Upper lobe of left lung (tissue), 6 donors: ENCODE measurements around the gene FAM184B. TPM values are rescaled to one million over a fixed set of nuclear protein-coding genes. Genes with fewer than 3 reads are reported as not detected.
A peak's percentile ranks its signal among the peaks of the same experiment; 100 is the strongest.

ENCODE experiments used
- ATAC-seq, 2 donors: fragments of 200-7000 bp; cut with Tn5 transposase; one replicate each; pipeline ENCODE4 v1.9.1; 2022; ENCODE audit warnings: mild to moderate bottlenecking in 2 of 2, moderate library complexity in 2 of 2; ENCODE audit not compliant: low FRiP score in 2 of 2
- DNase-seq, 2 donors: peaks; one replicate each; pipeline ENCODE4 v3.0.0-alpha.2; 2019 to 2020
- H3K27ac ChIP-seq, 4 donors: fragments of 200-600 bp; sonication (generic); one replicate each; pipeline ENCODE4 v1.5.1; 2016 to 2019
- H3K27me3 ChIP-seq, 4 donors: fragments of 200-600 bp; sonication (generic); one replicate each; pipeline ENCODE4 v1.5.1; 2017 to 2019
- H3K36me3 ChIP-seq, 4 donors: fragments of 200-600 bp; sonication (generic); one replicate each; pipeline ENCODE4 v1.5.1; 2016 to 2019
- H3K4me1 ChIP-seq, 4 donors: fragments of 200-600 bp; sonication (generic); one replicate each; pipeline ENCODE4 v1.5.1; 2018 to 2019
- H3K4me3 ChIP-seq, 4 donors: fragments of 200-600 bp; sonication (generic); one replicate each; pipeline ENCODE4 v1.5.1; 2017 to 2019; ENCODE audit warnings: mild to moderate bottlenecking in 2 of 4, moderate library complexity in 1 of 4
- H3K9me3 ChIP-seq, 4 donors: fragments of 200-600 bp; sonication (generic); one replicate each; pipeline ENCODE4 v1.5.1; 2018 to 2019
- EP300 ChIP-seq, 4 donors: sonication (generic); formaldehyde crosslinking; IDR thresholded peaks; one replicate each; pipeline ENCODE4 v1.5.1; 2017; ENCODE audit warnings: antibody characterized with exemption in 4 of 4, control low read depth in 2 of 4
- POLR2A ChIP-seq, 4 donors: fragments of 450-650 bp; IDR thresholded peaks; one replicate each; pipeline ENCODE4 v1.5.1; 2016 to 2017; ENCODE audit warnings: antibody characterized with exemption in 4 of 4, mild to moderate bottlenecking in 2 of 4
- POLR2AphosphoS5 ChIP-seq, 2 donors: sonication (generic); formaldehyde crosslinking; IDR thresholded peaks; one replicate each; pipeline ENCODE4 v1.5.1; 2017; ENCODE audit warnings: antibody characterized with exemption in 2 of 2
- WGBS, 2 donors: methylation state at CpG; one replicate each; pipeline ENCODE4 v1.1.5; 2017 to 2018; 5-methylcytosine and 5-hydroxymethylcytosine counted together
- total RNA-seq, 6 donors: library from RNA; depleted of rRNA in 4 of 6; stranded (reverse); fragments of >200 nt in 4 of 6; gene quantifications; one replicate each; pipeline versions ENCODE4 v1.1.0 to v1.2.1, GENCODE V29; 2016 to 2021
- TF ChIP-seq, protein P1 (sequence below), 6 experiments: fragments of 450-650 bp in 4 of 6; fragments of 200-600 bp in 2 of 6; sonication (generic) in 2 of 6; IDR thresholded peaks; one replicate each; pipeline ENCODE4 v1.5.1; 2016 to 2019; ENCODE audit warnings: antibody characterized with exemption in 6 of 6
- donor health status: DM: no; HTN: no; CAD: no; lungs with moderate emphysema.
- donor health status: DM: no; HTN: yes; CAD: no; lungs with severe emphysema.

The FAM184B gene
- total RNA-seq, 6 donors from 2014 or later, result 0.13 to 1.0 (median 0.34) TPM

DNA sequence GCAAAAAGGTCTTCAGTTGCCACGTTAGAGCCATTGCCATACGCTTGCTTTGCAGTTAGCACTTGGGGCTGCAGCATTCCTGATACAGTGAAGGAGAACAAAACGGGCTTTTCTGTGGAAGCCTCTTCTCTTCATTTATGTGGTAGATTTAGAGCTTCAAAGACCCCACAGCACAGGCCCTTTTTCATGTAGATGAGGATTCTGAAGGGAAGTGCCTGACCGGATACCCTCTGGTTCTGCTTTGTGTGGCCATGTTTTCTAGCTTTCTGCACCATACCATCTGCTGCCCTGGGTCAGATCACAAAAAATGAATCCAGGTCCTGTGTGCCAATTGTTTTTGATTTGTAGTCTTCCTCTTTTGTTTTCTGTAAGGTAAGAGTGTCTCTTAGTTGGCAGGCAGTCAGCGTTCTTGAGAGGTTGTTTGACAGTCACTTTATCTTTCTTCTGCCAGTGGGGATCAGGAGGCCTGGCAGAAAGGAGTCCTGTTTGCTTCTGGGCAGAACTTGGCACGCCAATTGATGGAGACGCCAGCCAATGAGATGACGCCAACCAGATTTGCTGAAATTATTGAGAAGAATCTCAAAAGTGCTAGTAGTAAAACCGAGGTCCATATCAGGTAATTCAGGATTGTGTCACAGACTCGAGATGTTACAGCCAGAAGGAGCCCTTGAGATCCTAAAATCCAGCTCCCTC lies 196.8 kb downstream of the FAM184B start:
- no peak for ATAC-seq
- no peak for TF ChIP-seq POLR2AphosphoS5 (IDR thresholded peaks at IDR 0.05)
- TF ChIP-seq, protein P1, sequence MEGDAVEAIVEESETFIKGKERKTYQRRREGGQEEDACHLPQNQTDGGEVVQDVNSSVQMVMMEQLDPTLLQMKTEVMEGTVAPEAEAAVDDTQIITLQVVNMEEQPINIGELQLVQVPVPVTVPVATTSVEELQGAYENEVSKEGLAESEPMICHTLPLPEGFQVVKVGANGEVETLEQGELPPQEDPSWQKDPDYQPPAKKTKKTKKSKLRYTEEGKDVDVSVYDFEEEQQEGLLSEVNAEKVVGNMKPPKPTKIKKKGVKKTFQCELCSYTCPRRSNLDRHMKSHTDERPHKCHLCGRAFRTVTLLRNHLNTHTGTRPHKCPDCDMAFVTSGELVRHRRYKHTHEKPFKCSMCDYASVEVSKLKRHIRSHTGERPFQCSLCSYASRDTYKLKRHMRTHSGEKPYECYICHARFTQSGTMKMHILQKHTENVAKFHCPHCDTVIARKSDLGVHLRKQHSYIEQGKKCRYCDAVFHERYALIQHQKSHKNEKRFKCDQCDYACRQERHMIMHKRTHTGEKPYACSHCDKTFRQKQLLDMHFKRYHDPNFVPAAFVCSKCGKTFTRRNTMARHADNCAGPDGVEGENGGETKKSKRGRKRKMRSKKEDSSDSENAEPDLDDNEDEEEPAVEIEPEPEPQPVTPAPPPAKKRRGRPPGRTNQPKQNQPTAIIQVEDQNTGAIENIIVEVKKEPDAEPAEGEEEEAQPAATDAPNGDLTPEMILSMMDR (IDR thresholded peaks at IDR 0.05), result no peak
- TF ChIP-seq POLR2A (IDR thresholded peaks at IDR 0.05), result no peak
- no peak for TF ChIP-seq EP300 (IDR thresholded peaks at IDR 0.05)
- WGBS, 2 donors, result 90 to 95% methylated on average over 10 of the region's 10 CpGs
- Histone ChIP-seq H3K4me1 (peaks cover 12 to 18% (median 14%) of the 10 kb centered on the region in 4 donors), H3K4me3 (no peak overlapping the region), H3K27ac (no peak overlapping the region), H3K36me3 (peaks cover 48 to 88% (median 71%) of the 10 kb centered on the region in 4 donors), H3K27me3 (no peaks in the 10 kb centered on the region), H3K9me3 (no peaks in the 10 kb centered on the region)
- DNase-seq, result no peak

DNA sequence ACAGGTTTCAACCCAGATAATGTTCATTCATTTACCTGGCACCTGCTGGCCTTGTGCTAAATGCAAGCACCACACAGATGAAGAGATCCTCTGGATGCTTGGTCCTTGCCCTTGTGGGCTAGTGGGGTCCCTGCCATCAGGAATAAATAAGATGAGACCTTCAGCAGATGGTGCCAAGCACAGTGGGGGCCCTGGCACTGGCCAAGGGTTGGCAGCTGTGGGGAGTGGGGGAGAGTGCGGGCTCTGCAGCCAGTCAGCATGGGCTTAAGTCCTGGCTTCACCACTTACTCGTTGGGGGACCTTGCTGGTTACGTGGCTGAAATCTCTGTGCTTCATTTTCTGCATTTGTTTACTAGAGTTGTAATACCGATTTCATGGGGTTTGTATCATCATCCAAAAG lies 197.5 kb downstream of the FAM184B start:
- ATAC-seq, result no peak

DNA sequence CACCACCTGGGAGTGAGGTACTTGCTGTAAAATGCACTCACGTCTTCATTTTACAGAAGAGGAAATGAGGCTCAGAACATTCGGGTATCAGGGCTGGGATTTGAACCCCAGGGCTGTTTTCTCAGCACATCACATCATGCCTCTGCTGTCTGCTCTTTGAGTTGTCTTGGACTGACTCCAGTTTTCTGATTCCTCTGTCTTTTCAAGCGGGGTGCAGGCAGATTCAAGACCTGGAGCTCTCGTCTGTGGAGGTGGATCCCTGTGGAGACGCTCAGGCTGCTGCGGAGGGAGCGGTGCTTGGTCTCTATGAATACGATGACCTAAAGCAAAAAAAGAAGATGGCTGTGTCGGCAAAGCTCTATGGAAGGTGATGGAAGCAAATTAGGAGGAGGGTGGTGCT lies 198.1 kb downstream of the FAM184B start:
- no peak overlapping the region for H3K4me3 ChIP-seq
- H3K27ac ChIP-seq, result peak overlapping the region in 1 of 4 donors; percentile 11
- H3K4me1 ChIP-seq, result peaks cover 25 to 30% (median 27%) of the 10 kb centered on the region in 4 donors
- ATAC-seq (no peak), DNase-seq (no peak)
- H3K36me3 ChIP-seq, result peaks cover 41 to 74% (median 59%) of the 10 kb centered on the region in 4 donors
- TF ChIP-seq POLR2AphosphoS5 (IDR thresholded peaks at IDR 0.05) (no peak), EP300 (IDR thresholded peaks at IDR 0.05) (no peak), POLR2A (IDR thresholded peaks at IDR 0.05) (no peak)
- TF ChIP-seq, protein P1 (IDR thresholded peaks at IDR 0.05), result no peak
- no peaks in the 10 kb centered on the region for H3K9me3 ChIP-seq
- 86 to 94% methylated on average over 9 of the region's 9 CpGs for WGBS, 2 donors
- no peaks in the 10 kb centered on the region for H3K27me3 ChIP-seq

More for the DNA sequence above, 197.5 kb downstream of the FAM184B start:
- no peak for DNase-seq
- Histone ChIP-seq H3K9me3 (no peaks in the 10 kb centered on the region), H3K4me3 (no peak overlapping the region), H3K36me3 (peaks cover 41 to 81% (median 63%) of the 10 kb centered on the region in 4 donors), H3K4me1 (peaks cover 19 to 26% (median 22%) of the 10 kb centered on the region in 4 donors), H3K27ac (peak overlapping the region in 1 of 4 donors; percentile 7), H3K27me3 (no peaks in the 10 kb centered on the region)
- TF ChIP-seq EP300 (IDR thresholded peaks at IDR 0.05), result no peak
- TF ChIP-seq, protein P1 (IDR thresholded peaks at IDR 0.05), result no peak
- TF ChIP-seq POLR2A (IDR thresholded peaks at IDR 0.05), result no peak
- no peak for TF ChIP-seq POLR2AphosphoS5 (IDR thresholded peaks at IDR 0.05)
- 94 to 100% methylated on average over 4 of the region's 4 CpGs for WGBS, 2 donors

DNA sequence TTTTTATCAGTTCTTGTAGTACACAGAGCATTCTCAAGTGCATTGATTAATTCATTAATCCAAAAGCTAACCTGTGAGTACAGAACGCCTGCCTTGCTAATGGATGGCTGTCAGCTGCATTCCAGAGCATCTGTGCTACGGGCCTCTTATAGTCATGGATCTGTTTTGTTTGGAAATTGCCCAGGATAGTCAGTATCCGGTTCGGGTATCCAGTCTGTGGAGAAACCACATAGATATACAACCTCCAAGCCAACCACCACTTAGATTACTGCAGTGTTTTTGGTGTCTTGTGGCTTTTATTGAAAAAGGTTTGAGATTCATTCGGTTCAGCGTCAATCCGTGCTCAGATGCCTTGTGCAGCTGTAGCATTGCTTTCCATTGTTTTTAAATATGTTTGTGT lies 200.5 kb downstream of the FAM184B start:
- TF ChIP-seq POLR2A (IDR thresholded peaks at IDR 0.05) (no peak), POLR2AphosphoS5 (IDR thresholded peaks at IDR 0.05) (no peak), EP300 (IDR thresholded peaks at IDR 0.05) (no peak)
- TF ChIP-seq, protein P1 (IDR thresholded peaks at IDR 0.05), result no peak
- no peak for ATAC-seq
- DNase-seq, result no peak
- Histone ChIP-seq H3K27ac (peak overlapping the region in 3 of 4 donors; percentile 96 to 97 (median 97)), H3K4me3 (peak overlapping the region in 2 of 4 donors; percentile 2 to 10), H3K9me3 (no peaks in the 10 kb centered on the region), H3K4me1 (peaks cover 27 to 40% (median 36%) of the 10 kb centered on the region in 4 donors), H3K27me3 (no peaks in the 10 kb centered on the region), H3K36me3 (peaks cover 37 to 51% (median 43%) of the 10 kb centered on the region in 4 donors)
- 55 to 67% methylated on average over 7 of the region's 7 CpGs for WGBS, 2 donors

Other genes with a start within 250 kb of the FAM184B start
- 100 to 1,000 TPM in 1 of 6 donors, 10 to 100 TPM in 5; 70.0 to 116 (median 94.3) TPM for gene LAP3, start 204.4 kb downstream of the FAM184B start, total RNA-seq
- 10 to 100 TPM; 14.7 to 56.2 (median 19.0) TPM for gene MED28, start 167.0 kb downstream of the FAM184B start, total RNA-seq
- 10 to 100 TPM; 16.1 to 35.9 (median 21.8) TPM for gene DCAF16, start 29.1 kb upstream of the FAM184B start, total RNA-seq
- gene NCAPG, start 29.4 kb upstream of the FAM184B start, total RNA-seq, result 1 to 10 TPM in 5 of 6 donors, not detected in 1; 1.4 to 2.4 (median 2.1) TPM
- 10 to 100 TPM; 12.5 to 33.5 (median 19.6) TPM for gene LCORL, start 240.1 kb upstream of the FAM184B start, total RNA-seq